Lung (tissue), 12 donors: ENCODE data around the gene FYCO1. TPM values are rescaled to one million over a fixed set of nuclear protein-coding genes. Genes with fewer than 3 reads are reported as not detected.
"Not testable (repeated sequence)": the region's sequence is repeated elsewhere in the genome, so short reads cannot be mapped to it uniquely, and the experiment has no call there.

Source experiments
- ATAC-seq: fragments of 200-7000 bp; cut with Tn5 transposase; one replicate; pipeline ENCODE4 v1.9.1; 2020; ENCODE audit warnings: moderate number of reproducible peaks; ENCODE audit not compliant: insufficient read depth, low FRiP score
- DNase-seq, 3 donors: peaks; one replicate each; pipeline ENCODE4 v3.0.0-alpha.2; 2013 to 2017
- H3K27ac ChIP-seq, 2 donors: one replicate each; pipeline ENCODE4 v1.5.1; 2013; ENCODE audit warnings: mild to moderate bottlenecking in 2 of 2, moderate library complexity in 2 of 2, control low read depth in 1 of 2, inconsistent platforms in 1 of 2, low read depth in 1 of 2, low read length in 1 of 2
- H3K27me3 ChIP-seq, 3 donors: one replicate each; pipeline ENCODE4 v1.5.1; 2013; ENCODE audit warnings: low read length in 2 of 3; ENCODE audit not compliant: control insufficient read depth in 3 of 3, insufficient read depth in 3 of 3
- H3K36me3 ChIP-seq, 4 donors: one replicate each; pipeline ENCODE4 v1.5.1; 2013; ENCODE audit warnings: low read length in 4 of 4, mild to moderate bottlenecking in 1 of 4, moderate library complexity in 1 of 4; ENCODE audit not compliant: control insufficient read depth in 4 of 4, insufficient read depth in 4 of 4
- H3K4me1 ChIP-seq, 5 donors: one replicate each; pipeline ENCODE4 v1.5.1; 2013; ENCODE audit warnings: low read length in 5 of 5, mild to moderate bottlenecking in 2 of 5, moderate library complexity in 1 of 5; ENCODE audit not compliant: control insufficient read depth in 5 of 5, insufficient read depth in 5 of 5
- H3K4me3 ChIP-seq: one replicate; pipeline ENCODE4 v1.5.1; 2013; ENCODE audit warnings: mild to moderate bottlenecking, control low read depth, moderate library complexity
- H3K9ac ChIP-seq, 2 donors: one replicate each; pipeline ENCODE4 v1.5.1; 2013; ENCODE audit warnings: low read length in 2 of 2, control low read depth in 1 of 2; ENCODE audit not compliant: insufficient read depth in 1 of 2
- H3K9me3 ChIP-seq, 4 donors: one replicate each; pipeline ENCODE4 v1.5.1; 2013; ENCODE audit warnings: low read length in 3 of 4, mild to moderate bottlenecking in 1 of 4, moderate library complexity in 1 of 4; ENCODE audit not compliant: control insufficient read depth in 4 of 4, insufficient read depth in 3 of 4
- CTCF ChIP-seq: IDR thresholded peaks from 2 replicates; pipeline ENCODE4 v1.5.1; 2012; ENCODE audit warnings: mild to moderate bottlenecking; ENCODE audit errors: control extremely low read depth, extremely low read depth
- WGBS, 2 donors: extraction: QIAGEN DNeasy Blood & Tissue Kit; methylation state at CpG; one replicate each; pipeline ENCODE4 v1.1.7; 2013; 5-methylcytosine and 5-hydroxymethylcytosine counted together
- polyA plus RNA-seq, 2 donors: library from polyadenylated mRNA; stranded (reverse); fragments of 200-250 nt; gene quantifications; one replicate each; pipeline ENCODE4 v1.2.1, GENCODE V29; 2013
- total RNA-seq, 2 donors: library from RNA; depleted of rRNA in 1 of 2; stranded (reverse); fragments of >200 nt in 1 of 2; gene quantifications; one replicate each; pipeline ENCODE4 v1.2.1, GENCODE V29; 2014 to 2021
- donor health status: control.
- donor health status: control.
- donor health status: Bipolar disorder and iron deficiency.
- donor health status: healthy.
- donor health status: DM: yes; HTN: yes; CAD: no.

The FYCO1 gene
- total and polyA plus RNA-seq, 4 donors = 11.3 to 38.7 (median 23.2) TPM

GRCh38 chr3:46008058-46008457, 12.4 kb upstream of the FYCO1 start:
- H3K4me3 ChIP-seq = no peak overlapping the region
- no peaks in the 10 kb centered on the region for H3K9me3 ChIP-seq
- no peaks in the 10 kb centered on the region for H3K27me3 ChIP-seq
- ATAC-seq (no peak), DNase-seq (no peak)
- no peak overlapping the region for H3K27ac ChIP-seq
- H3K9ac ChIP-seq = no peak overlapping the region
- peaks cover 1 to 15% (median 9%) of the 10 kb centered on the region in 5 donors for H3K4me1 ChIP-seq
- no peaks in the 10 kb centered on the region for H3K36me3 ChIP-seq
- TF ChIP-seq CTCF = no peak
- WGBS, 2 donors = 65 to 91% methylated on average over 6 of the region's 6 CpGs

GRCh38 chr3:46007280-46007679, 11.7 kb upstream of the FYCO1 start:
- H3K9ac ChIP-seq = no peak overlapping the region
- H3K36me3 ChIP-seq = no peaks in the 10 kb centered on the region
- H3K27ac ChIP-seq = no peak overlapping the region
- DNase-seq (no peak), ATAC-seq (no peak)
- TF ChIP-seq CTCF = no peak
- H3K9me3 ChIP-seq = no peaks in the 10 kb centered on the region
- no peak overlapping the region for H3K4me3 ChIP-seq
- H3K27me3 ChIP-seq = no peaks in the 10 kb centered on the region
- H3K4me1 ChIP-seq = peaks cover 1 to 15% (median 9%) of the 10 kb centered on the region in 5 donors

- H3K36me3 ChIP-seq = no peaks in the 10 kb centered on the region
- no peak for TF ChIP-seq CTCF
- DNase-seq = peak; percentile 35 to 93 (median 91)
- H3K4me1 ChIP-seq = peaks cover 1 to 15% (median 9%) of the 10 kb centered on the region in 5 donors
- peak overlapping the region in 1 of 2 donors; percentile 33 for H3K27ac ChIP-seq
- 58 to 73% methylated on average over 5 of the region's 5 CpGs for WGBS, 2 donors
- H3K27me3 ChIP-seq = no peaks in the 10 kb centered on the region
- no peak overlapping the region for H3K9ac ChIP-seq
- ATAC-seq = no peak
- H3K4me3 ChIP-seq = no peak overlapping the region
- H3K9me3 ChIP-seq = no peaks in the 10 kb centered on the region
Observed at GRCh38 chr3:46006238-46007032, 10.8 kb upstream of the FYCO1 start.

GRCh38 chr3:46003706-46004105, 8.1 kb upstream of the FYCO1 start:
- ATAC-seq, H3K27ac ChIP-seq, H3K4me3 ChIP-seq, H3K9me3 ChIP-seq, H3K27me3 ChIP-seq, DNase-seq, H3K9ac ChIP-seq, H3K36me3 ChIP-seq: not testable (repeated sequence)
- H3K4me1 ChIP-seq = peaks cover 1 to 15% (median 9%) of the 10 kb centered on the region in 5 donors
